Activated CD4-positive, CD25-positive, alpha-beta regulatory T cell treated with anti-CD3 and anti-CD28 coated beads, Interleukin-2, amount 50 U/mL, for 24 hours (primary cell): ENCODE results near the gene ELMO1.

ENCODE experiments used
- ATAC-seq, 2 donors: fragments of 150-1000 bp; cut with Tn5 transposase; one replicate each; pipeline ENCODE4 v1.10.0; 2021; ENCODE audit warnings: mild to moderate bottlenecking in 1 of 2, moderate library complexity in 1 of 2

ELMO1 gene

GRCh38 chr7:37448636-37449361 lies at the start of gene ELMO1:
TSS of gene ELMO1 (minus strand) at chr7:37448864. CDS start at chr7:37342690, 106,174 bp downstream.
- peak; percentile 82 to 84 for ATAC-seq

GRCh38 chr7:37497576-37497975 lies 48.9 kb upstream of the ELMO1 start:
- ATAC-seq: no peak

- no peak for ATAC-seq
Measured at GRCh38 chr7:37495574-37496184, 47.0 kb upstream of the ELMO1 start.

GRCh38 chr7:37494926-37495325 lies 46.3 kb upstream of the ELMO1 start:
- ATAC-seq: no peak

- ATAC-seq: no peak
Measured at GRCh38 chr7:37493810-37494209, 45.1 kb upstream of the ELMO1 start.

GRCh38 chr7:37493123-37493522 lies 44.5 kb upstream of the ELMO1 start:
- ATAC-seq: no peak

GRCh38 chr7:37491919-37492694 lies 43.4 kb upstream of the ELMO1 start:
- no peak for ATAC-seq

- no peak for ATAC-seq
Measured at GRCh38 chr7:37489703-37490102, 41.0 kb upstream of the ELMO1 start.

GRCh38 chr7:37488163-37488764 lies 39.6 kb upstream of the ELMO1 start:
- ATAC-seq: no peak

GRCh38 chr7:37484426-37485073 lies 35.9 kb upstream of the ELMO1 start:
- no peak for ATAC-seq

GRCh38 chr7:37483627-37484026 lies 35.0 kb upstream of the ELMO1 start:
- ATAC-seq: no peak

GRCh38 chr7:37482953-37483352 lies 34.3 kb upstream of the ELMO1 start:
- no peak for ATAC-seq

- ATAC-seq: no peak
Measured at GRCh38 chr7:37482505-37482904, 33.8 kb upstream of the ELMO1 start.

- ATAC-seq: no peak
Measured at GRCh38 chr7:37481722-37482288, 33.1 kb upstream of the ELMO1 start.

GRCh38 chr7:37481154-37481553 lies 32.5 kb upstream of the ELMO1 start:
- no peak for ATAC-seq

GRCh38 chr7:37480041-37481031 lies 31.7 kb upstream of the ELMO1 start:
- no peak for ATAC-seq

- no peak for ATAC-seq
Measured at GRCh38 chr7:37476881-37477450, 28.3 kb upstream of the ELMO1 start.

GRCh38 chr7:37476428-37476827 lies 27.8 kb upstream of the ELMO1 start:
- ATAC-seq: no peak

- ATAC-seq: no peak
Measured at GRCh38 chr7:37475646-37476045, 27.0 kb upstream of the ELMO1 start.

- ATAC-seq: no peak
Measured at GRCh38 chr7:37471619-37472018, 23.0 kb upstream of the ELMO1 start.

GRCh38 chr7:37467002-37467401 lies 18.3 kb upstream of the ELMO1 start:
- peak in 1 of 2 donors; percentile 33 for ATAC-seq
